Measurements from ENCODE around the gene ANKS1B.
"Not testable (repeated sequence)": the region's sequence is repeated elsewhere in the genome, so short reads cannot be mapped to it uniquely, and the experiment has no call there.

Gene ANKS1B

DNA sequence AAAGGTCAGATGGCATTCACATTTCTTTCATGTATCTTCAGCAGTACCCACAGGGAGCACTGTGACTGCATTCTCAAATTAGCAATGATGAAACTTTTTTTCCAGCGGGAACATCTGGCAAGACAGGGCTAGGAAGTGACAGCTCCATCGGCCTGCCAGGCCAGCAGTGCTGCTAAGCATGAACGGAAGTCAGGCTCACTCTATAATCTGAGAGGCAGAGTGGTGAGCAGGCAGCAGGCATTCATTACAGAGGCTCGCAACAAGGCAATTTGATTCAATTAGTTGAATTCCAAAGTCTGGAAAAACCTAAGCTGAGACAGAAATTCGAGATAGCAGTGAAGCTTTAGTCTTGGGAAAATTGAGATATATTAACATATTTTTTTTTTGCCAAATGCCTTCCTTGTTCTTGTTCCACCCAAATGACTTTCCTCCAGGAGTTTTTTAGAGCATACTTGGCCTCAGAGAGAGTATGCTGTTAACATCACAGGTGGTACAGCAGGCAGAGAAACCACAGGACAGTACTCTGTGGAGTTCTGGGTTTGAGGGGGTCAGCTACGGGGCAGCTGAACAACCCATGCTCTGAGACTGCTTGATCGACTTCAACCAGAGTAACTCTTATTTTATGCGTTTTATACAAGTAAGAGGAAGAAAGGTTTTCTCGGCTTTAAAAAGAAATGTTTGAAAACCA lies 924.8 kb downstream of the ANKS1B start:
- no peaks in the 10 kb centered on the region for H3K4me1 Mint-ChIP-seq (ENCODE audit: low read depth)
- H3K4me3 Mint-ChIP-seq, result no peak overlapping the region
- H3K36me3 Mint-ChIP-seq, result no peaks in the 10 kb centered on the region
- peaks cover 4% of the 10 kb centered on the region for H3K27me3 Mint-ChIP-seq
- no peak overlapping the region for H3K27ac Mint-ChIP-seq
- H3K9me3 Mint-ChIP-seq (ENCODE audit: low read depth), result no peaks in the 10 kb centered on the region

GRCh38 chr12:99057670-99058069 lies 927.1 kb downstream of the ANKS1B start:
- no peak overlapping the region for H3K4me3 Mint-ChIP-seq
- H3K9me3 Mint-ChIP-seq (ENCODE audit: low read depth), result no peaks in the 10 kb centered on the region
- no peaks in the 10 kb centered on the region for H3K36me3 Mint-ChIP-seq
- H3K27ac Mint-ChIP-seq, result no peak overlapping the region
- no peaks in the 10 kb centered on the region for H3K4me1 Mint-ChIP-seq (ENCODE audit: low read depth)
- peaks cover 4% of the 10 kb centered on the region for H3K27me3 Mint-ChIP-seq

DNA sequence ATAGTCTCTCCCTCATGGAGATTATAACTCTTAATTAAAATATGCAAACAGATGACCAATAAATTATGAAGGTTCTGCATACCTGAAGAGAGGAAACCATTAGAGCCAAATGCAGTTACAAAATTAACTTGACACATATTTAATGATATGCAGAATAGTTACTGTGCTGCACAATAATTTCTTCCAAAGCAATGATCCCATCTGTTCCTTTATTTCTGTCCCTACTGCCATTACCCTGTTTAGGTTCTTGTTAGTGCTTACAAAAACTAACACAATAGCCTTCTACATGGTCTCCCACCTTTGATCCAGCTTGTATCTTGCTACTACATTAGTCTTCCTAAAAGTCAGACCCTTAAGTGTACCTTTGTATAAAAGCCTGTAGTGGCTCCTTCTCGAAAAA lies 928.5 kb downstream of the ANKS1B start:
- H3K27me3 Mint-ChIP-seq, result no peaks in the 10 kb centered on the region
- no peaks in the 10 kb centered on the region for H3K4me1 Mint-ChIP-seq (ENCODE audit: low read depth)
- no peaks in the 10 kb centered on the region for H3K9me3 Mint-ChIP-seq (ENCODE audit: low read depth)
- no peaks in the 10 kb centered on the region for H3K36me3 Mint-ChIP-seq
- H3K4me3 Mint-ChIP-seq, result no peak overlapping the region
- H3K27ac Mint-ChIP-seq, result no peak overlapping the region

DNA sequence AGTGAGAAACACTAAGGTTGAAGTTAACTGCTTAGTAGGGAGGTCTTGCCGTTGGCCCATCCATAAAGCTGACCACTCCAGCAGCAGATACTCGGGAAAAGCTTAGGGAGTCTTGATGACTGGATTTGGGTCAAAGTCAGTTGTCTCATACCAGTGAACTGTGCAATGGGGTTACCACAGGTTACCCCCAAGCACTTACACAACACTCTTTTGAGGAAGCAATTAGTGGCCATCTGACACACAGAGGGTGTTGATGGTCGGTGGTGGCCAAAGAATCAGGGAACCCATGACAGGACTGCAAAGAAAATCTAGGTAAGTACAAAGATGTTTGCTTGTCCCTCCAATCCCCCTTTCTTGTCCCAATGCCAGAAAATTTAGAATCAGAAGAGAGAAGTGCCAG lies 929.4 kb downstream of the ANKS1B start:
- no peaks in the 10 kb centered on the region for H3K27me3 Mint-ChIP-seq
- no peaks in the 10 kb centered on the region for H3K36me3 Mint-ChIP-seq
- H3K4me1 Mint-ChIP-seq (ENCODE audit: low read depth), result no peaks in the 10 kb centered on the region
- H3K4me3 Mint-ChIP-seq, result no peak overlapping the region
- no peaks in the 10 kb centered on the region for H3K9me3 Mint-ChIP-seq (ENCODE audit: low read depth)
- no peak overlapping the region for H3K27ac Mint-ChIP-seq

DNA sequence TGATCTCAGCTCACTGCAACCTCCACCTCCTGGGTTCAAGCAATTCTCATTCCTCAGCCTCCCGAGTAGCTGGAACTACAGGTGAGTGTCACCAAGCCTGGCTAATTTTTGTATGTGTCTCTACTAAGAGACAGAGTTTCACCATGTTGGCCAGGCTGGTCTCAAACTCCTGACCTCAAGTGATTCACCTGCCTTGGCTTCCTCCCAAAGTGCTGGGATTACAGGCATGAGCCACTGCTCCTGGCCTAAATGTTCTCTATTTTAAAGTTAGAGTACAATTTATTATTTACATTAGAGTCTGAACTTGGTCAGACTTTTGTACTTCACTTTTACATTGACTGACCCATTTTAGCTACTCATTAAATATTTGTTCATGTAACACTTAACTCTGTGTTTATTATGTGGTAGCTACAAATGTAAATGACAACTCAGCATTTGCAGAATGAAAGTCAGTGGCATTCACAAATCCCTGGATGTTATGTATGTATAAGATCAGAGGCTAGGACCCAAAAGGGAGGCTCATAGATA lies 930.1 kb downstream of the ANKS1B start:
- Mint-ChIP-seq H3K4me3 (no peak overlapping the region), H3K27me3 (no peaks in the 10 kb centered on the region), H3K27ac (no peak overlapping the region), H3K36me3 (no peaks in the 10 kb centered on the region), H3K4me1 (ENCODE audit: low read depth) (no peaks in the 10 kb centered on the region), H3K9me3 (ENCODE audit: low read depth) (no peaks in the 10 kb centered on the region)

DNA sequence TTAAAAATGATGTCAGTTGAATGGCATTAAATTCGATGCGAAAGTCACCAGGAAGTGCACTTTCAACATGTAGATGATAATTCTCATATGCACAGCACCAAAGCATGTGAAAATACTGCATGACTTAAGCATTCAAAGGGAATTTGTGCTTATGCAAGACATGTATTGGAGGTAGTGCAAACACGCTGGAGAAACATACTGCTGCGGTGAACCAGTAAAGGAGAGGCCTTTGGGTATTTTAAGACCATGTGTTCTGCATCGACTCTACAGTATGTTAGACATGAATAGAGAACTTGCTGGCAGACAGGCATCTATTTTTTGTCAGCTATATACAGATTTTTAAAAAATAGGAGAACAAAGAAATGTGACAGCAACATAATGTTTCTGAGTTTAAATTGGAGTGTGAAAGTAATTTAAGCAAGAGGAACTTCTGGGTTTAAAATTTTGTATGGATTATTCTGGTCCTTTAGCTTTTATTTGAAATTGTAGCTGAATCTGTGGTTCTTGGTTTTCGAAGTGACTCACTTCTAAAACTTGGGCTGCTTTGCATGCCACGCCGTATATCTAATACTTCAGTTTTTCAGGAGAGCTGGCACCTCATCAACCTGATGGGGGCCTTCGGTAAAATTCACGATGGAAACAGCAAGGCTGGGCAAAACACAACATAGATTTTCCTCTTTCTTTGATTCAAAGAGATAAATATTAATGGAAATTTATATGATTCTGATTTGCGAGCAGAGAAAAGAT lies 930.9 kb downstream of the ANKS1B start:
- no peaks in the 10 kb centered on the region for H3K9me3 Mint-ChIP-seq (ENCODE audit: low read depth)
- H3K27me3 Mint-ChIP-seq, result no peaks in the 10 kb centered on the region
- H3K4me1 Mint-ChIP-seq (ENCODE audit: low read depth), result no peaks in the 10 kb centered on the region
- H3K4me3 Mint-ChIP-seq, result no peak overlapping the region
- H3K36me3 Mint-ChIP-seq, result no peaks in the 10 kb centered on the region
- H3K27ac Mint-ChIP-seq, result no peak overlapping the region

- Mint-ChIP-seq H3K36me3 (no peaks in the 10 kb centered on the region), H3K9me3 (ENCODE audit: low read depth) (peaks cover 4% of the 10 kb centered on the region)
Measured at GRCh38 chr12:99049774-99050173, 935.0 kb downstream of the ANKS1B start.

DNA sequence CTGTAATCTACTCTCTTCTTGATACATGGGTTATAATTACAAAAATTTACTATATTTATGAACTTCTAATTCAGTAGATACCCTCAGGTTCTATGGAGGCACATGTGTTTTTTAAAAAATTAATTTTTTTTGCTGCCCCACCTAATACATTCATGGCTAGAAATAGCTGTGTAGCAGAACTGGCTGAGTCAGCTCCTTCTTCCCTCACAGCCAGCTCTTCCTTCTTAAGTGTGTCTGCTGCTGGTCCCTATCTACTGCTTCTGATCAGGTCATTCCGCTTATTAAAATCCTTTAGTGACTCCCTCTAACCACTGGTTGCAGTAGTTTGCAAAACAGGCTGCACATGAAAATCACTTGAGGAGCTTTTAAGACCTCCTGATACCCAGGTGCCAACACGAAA lies 939.6 kb downstream of the ANKS1B start:
- Mint-ChIP-seq H3K9me3 (ENCODE audit: low read depth) (peaks cover 4% of the 10 kb centered on the region), H3K4me1 (ENCODE audit: low read depth) (no peaks in the 10 kb centered on the region), H3K4me3 (no peak overlapping the region), H3K27ac (no peak overlapping the region), H3K27me3 (peaks cover 2% of the 10 kb centered on the region), H3K36me3 (no peaks in the 10 kb centered on the region)

More at GRCh38 chr12:99049774-99050173, 935.0 kb downstream of the ANKS1B start:
- Mint-ChIP-seq H3K27ac (no peak overlapping the region), H3K4me1 (ENCODE audit: low read depth) (no peaks in the 10 kb centered on the region), H3K27me3 (no peaks in the 10 kb centered on the region), H3K4me3 (no peak overlapping the region)

- Mint-ChIP-seq H3K27ac (no peak overlapping the region), H3K9me3 (ENCODE audit: low read depth) (peaks cover 4% of the 10 kb centered on the region), H3K27me3 (peaks cover 2% of the 10 kb centered on the region), H3K4me1 (ENCODE audit: low read depth) (no peaks in the 10 kb centered on the region), H3K4me3 (no peak overlapping the region), H3K36me3 (no peaks in the 10 kb centered on the region)
Measured at GRCh38 chr12:99043319-99043914, 941.3 kb downstream of the ANKS1B start.

- peaks cover 2% of the 10 kb centered on the region for H3K27me3 Mint-ChIP-seq
Measured at GRCh38 chr12:99042226-99042625, 942.5 kb downstream of the ANKS1B start.

GRCh38 chr12:99039367-99040120 lies 945.2 kb downstream of the ANKS1B start:
- Mint-ChIP-seq H3K9me3 (ENCODE audit: low read depth) (no peaks in the 10 kb centered on the region), H3K27ac (no peak overlapping the region)

More at GRCh38 chr12:99042226-99042625, 942.5 kb downstream of the ANKS1B start:
- H3K4me1 Mint-ChIP-seq (ENCODE audit: low read depth), result no peaks in the 10 kb centered on the region
- H3K4me3 Mint-ChIP-seq, result no peak overlapping the region
- H3K9me3 Mint-ChIP-seq (ENCODE audit: low read depth), result peaks cover 4% of the 10 kb centered on the region
- no peaks in the 10 kb centered on the region for H3K36me3 Mint-ChIP-seq
- no peak overlapping the region for H3K27ac Mint-ChIP-seq

DNA sequence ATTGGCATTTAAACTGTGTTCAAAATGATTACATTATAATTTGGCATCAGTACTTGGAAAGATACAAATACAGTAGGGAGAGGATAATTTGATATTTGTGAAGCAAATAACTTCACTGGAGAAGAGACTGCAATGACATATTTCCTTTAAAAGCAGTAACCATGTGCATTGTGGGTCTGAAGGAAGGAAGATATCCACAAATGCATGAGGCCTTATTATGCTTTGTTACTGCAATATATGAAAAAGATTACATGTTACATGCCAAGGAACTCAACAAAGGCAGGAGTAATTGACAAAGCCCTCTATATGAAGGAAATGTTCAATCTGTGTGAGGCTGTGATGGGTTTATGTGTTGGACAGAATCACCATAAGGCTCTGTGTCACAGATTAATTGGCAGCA lies 948.2 kb downstream of the ANKS1B start:
- H3K36me3 Mint-ChIP-seq, result no peaks in the 10 kb centered on the region
- no peaks in the 10 kb centered on the region for H3K4me1 Mint-ChIP-seq (ENCODE audit: low read depth)
- no peak overlapping the region for H3K4me3 Mint-ChIP-seq
- H3K9me3 Mint-ChIP-seq (ENCODE audit: low read depth), result no peaks in the 10 kb centered on the region
- H3K27me3 Mint-ChIP-seq, result no peaks in the 10 kb centered on the region
- no peak overlapping the region for H3K27ac Mint-ChIP-seq

More at GRCh38 chr12:99039367-99040120, 945.2 kb downstream of the ANKS1B start:
- Mint-ChIP-seq H3K4me3 (no peak overlapping the region), H3K27me3 (peaks cover 2% of the 10 kb centered on the region), H3K4me1 (ENCODE audit: low read depth) (no peaks in the 10 kb centered on the region), H3K36me3 (no peaks in the 10 kb centered on the region)

- no peaks in the 10 kb centered on the region for H3K4me1 Mint-ChIP-seq (ENCODE audit: low read depth)
- H3K27me3 Mint-ChIP-seq, result no peaks in the 10 kb centered on the region
- H3K4me3 Mint-ChIP-seq, result no peak overlapping the region
- no peaks in the 10 kb centered on the region for H3K9me3 Mint-ChIP-seq (ENCODE audit: low read depth)
- no peaks in the 10 kb centered on the region for H3K36me3 Mint-ChIP-seq
- H3K27ac Mint-ChIP-seq, result no peak overlapping the region
Measured at GRCh38 chr12:99035803-99036202, 948.9 kb downstream of the ANKS1B start.

DNA sequence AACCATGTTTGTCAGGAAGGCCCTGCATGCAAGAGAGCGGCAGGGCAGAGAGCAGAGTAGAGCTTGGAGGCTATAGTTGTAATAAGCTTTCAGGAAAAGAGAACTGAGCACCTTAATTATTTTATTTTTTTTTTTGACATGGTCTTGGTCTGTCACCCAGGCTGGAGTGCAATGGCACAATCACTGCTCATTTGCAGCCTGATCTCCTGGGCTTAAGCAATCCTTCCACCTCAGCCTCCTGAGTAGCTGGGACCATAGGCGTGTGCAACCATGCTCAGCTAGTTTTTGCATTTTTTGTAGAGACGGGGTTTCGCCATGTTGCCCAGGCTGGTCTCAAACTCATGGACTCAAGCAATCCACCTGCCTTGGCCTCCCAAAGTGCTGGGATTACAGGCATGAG lies 950.5 kb downstream of the ANKS1B start:
- not testable (repeated sequence) for H3K4me3 Mint-ChIP-seq; H3K27me3 Mint-ChIP-seq; H3K36me3 Mint-ChIP-seq; H3K27ac Mint-ChIP-seq; H3K4me1 Mint-ChIP-seq (ENCODE audit: low read depth); H3K9me3 Mint-ChIP-seq (ENCODE audit: low read depth)

Data from activated naive CD8-positive, alpha-beta T cell (primary cell).